Adrenal gland (tissue), 5 donors: ENCODE data around the gene CACNA1C.
A peak's percentile ranks its signal among the peaks of the same experiment; 100 is the strongest.

Experiments used
- POLR2A ChIP-seq, 2 donors: fragments of 450-650 bp; IDR thresholded peaks; one replicate each; pipeline ENCODE4 v1.6.1; 2017; ENCODE audit warnings: antibody characterized with exemption in 2 of 2, mild to moderate bottlenecking in 2 of 2, moderate library complexity in 1 of 2
- TF ChIP-seq, protein P1 (sequence below), 6 experiments: fragments of 450-650 bp in 4 of 6; fragments of 200-600 bp in 2 of 6; sonication (generic) in 1 of 6; IDR thresholded peaks; 1 replicate in 5 of 6; 2 replicates in 1 of 6; pipeline versions ENCODE4 v1.5.1 to v1.8.0; 2016 to 2021; ENCODE audit warnings: antibody characterized with exemption in 6 of 6, mild to moderate bottlenecking in 2 of 6, moderate library complexity in 1 of 6
- donor health status: DM: no; HTN: no; CAD: no.

DNA sequence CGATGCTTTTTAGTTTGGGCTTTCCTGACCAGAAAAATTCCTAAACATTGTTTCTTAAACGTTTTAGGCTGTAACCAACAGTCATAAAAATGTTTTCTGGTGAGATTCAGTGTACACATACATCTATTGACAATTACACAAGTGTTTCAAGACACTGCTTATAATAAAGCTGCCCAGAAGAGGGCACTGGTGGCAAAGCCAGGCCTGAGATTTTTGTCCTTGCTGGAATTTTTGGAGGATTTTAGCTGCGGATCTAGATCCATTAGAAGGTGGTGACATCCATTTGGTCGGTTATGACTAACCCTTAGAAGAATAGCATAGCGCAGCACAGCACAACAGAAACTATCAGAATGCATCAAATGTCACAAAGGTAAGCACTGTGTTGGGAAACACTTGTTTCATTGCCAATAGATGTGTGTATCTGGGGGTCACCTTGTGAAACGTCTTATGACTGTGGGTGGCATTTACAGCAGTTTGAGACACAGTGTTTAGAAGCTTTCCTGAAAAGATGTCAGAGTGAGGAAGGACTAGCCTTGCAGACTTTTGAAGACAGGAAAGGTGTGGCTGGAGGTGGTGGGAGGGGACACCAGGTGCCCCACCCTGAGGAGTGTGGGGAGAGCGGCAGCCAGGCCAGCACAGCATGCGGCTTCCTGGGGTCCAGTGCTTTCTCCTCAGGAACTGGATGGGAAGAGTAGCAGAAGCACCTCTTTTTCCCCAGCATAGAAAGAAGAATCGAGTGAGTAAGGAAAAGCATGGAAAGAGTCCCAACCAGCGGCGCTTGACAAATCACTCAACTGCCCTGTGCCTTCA, 687.2 kb downstream of the CACNA1C start:
- TF ChIP-seq, protein P1, sequence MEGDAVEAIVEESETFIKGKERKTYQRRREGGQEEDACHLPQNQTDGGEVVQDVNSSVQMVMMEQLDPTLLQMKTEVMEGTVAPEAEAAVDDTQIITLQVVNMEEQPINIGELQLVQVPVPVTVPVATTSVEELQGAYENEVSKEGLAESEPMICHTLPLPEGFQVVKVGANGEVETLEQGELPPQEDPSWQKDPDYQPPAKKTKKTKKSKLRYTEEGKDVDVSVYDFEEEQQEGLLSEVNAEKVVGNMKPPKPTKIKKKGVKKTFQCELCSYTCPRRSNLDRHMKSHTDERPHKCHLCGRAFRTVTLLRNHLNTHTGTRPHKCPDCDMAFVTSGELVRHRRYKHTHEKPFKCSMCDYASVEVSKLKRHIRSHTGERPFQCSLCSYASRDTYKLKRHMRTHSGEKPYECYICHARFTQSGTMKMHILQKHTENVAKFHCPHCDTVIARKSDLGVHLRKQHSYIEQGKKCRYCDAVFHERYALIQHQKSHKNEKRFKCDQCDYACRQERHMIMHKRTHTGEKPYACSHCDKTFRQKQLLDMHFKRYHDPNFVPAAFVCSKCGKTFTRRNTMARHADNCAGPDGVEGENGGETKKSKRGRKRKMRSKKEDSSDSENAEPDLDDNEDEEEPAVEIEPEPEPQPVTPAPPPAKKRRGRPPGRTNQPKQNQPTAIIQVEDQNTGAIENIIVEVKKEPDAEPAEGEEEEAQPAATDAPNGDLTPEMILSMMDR (IDR thresholded peaks at IDR 0.05) = peak; percentile 26 to 62 (median 56)
- no peak for TF ChIP-seq POLR2A (IDR thresholded peaks at IDR 0.05)
